Gastroesophageal sphincter (tissue), 4 donors: Measurements from ENCODE around the gene ITPKB. TPM values are rescaled to one million over a fixed set of nuclear protein-coding genes. Genes with fewer than 3 reads are reported as not detected.
"Not testable (repeated sequence)": the region's sequence is repeated elsewhere in the genome, so short reads cannot be mapped to it uniquely, and the experiment has no call there.

Experiments used
- ATAC-seq: fragments of 150-250 bp; one replicate; pipeline ENCODE4 v1.9.1; 2016; ENCODE audit warnings: mild to moderate bottlenecking, moderate library complexity
- H3K27ac ChIP-seq, 4 donors: fragments of 200-600 bp; sonication (generic) in 3 of 4; 1 replicate in 3 of 4; 2 replicates in 1 of 4; pipeline ENCODE4 v1.5.1; 2016 to 2019
- H3K27me3 ChIP-seq: fragments of 200-600 bp; sonication (generic); one replicate; pipeline ENCODE4 v1.5.1; 2019
- H3K36me3 ChIP-seq, 2 donors: fragments of 200-600 bp; sonication (generic); one replicate each; pipeline ENCODE4 v1.5.1; 2019; ENCODE audit warnings: control low read depth in 1 of 2
- H3K4me1 ChIP-seq, 3 donors: fragments of 200-600 bp; sonication (generic); 1 replicate in 2 of 3; 2 replicates in 1 of 3; pipeline ENCODE4 v1.5.1; 2016 to 2019; ENCODE audit warnings: control low read depth in 2 of 3
- H3K4me3 ChIP-seq, 2 donors: fragments of 200-600 bp; sonication (generic); one replicate each; pipeline ENCODE4 v1.5.1; 2019; ENCODE audit warnings: mild to moderate bottlenecking in 1 of 2, moderate library complexity in 1 of 2
- H3K9me3 ChIP-seq, 3 donors: fragments of 200-600 bp; sonication (generic); one replicate each; pipeline ENCODE4 v1.5.1; 2017 to 2019; ENCODE audit warnings: control low read depth in 2 of 3
- EP300 ChIP-seq: sonication (generic); formaldehyde crosslinking; IDR thresholded peaks from one replicate; pipeline ENCODE4 v1.6.1; 2017; ENCODE audit warnings: antibody characterized with exemption, mild to moderate bottlenecking
- POLR2A ChIP-seq, 2 donors: fragments of 450-650 bp; IDR thresholded peaks; one replicate each; pipeline ENCODE4 v1.6.1; 2017; ENCODE audit warnings: antibody characterized with exemption in 2 of 2, mild to moderate bottlenecking in 2 of 2, moderate library complexity in 1 of 2
- POLR2AphosphoS5 ChIP-seq: sonication (generic); formaldehyde crosslinking; IDR thresholded peaks from one replicate; pipeline ENCODE4 v1.6.1; 2017; ENCODE audit warnings: antibody characterized with exemption
- WGBS, 2 donors: methylation state at CpG; one replicate each; pipeline ENCODE4 v1.1.5; 2018; ENCODE audit warnings: low coverage in 1 of 2; 5-methylcytosine and 5-hydroxymethylcytosine counted together
- total RNA-seq, 4 donors: library from RNA; depleted of rRNA; stranded (reverse); fragments of >200 nt; gene quantifications; one replicate each; pipeline ENCODE4 v1.1.0, GENCODE V29; 2016
- TF ChIP-seq, protein P1 (sequence below), 4 experiments: fragments of 200-600 bp in 2 of 4; fragments of 450-650 bp in 2 of 4; sonication (generic) in 1 of 4; IDR thresholded peaks; one replicate each; pipeline ENCODE4 v1.5.1; 2017 to 2019; ENCODE audit warnings: antibody characterized with exemption in 4 of 4, mild to moderate bottlenecking in 2 of 4, moderate library complexity in 2 of 4

The ITPKB gene
- total RNA-seq, 4 donors from 2014 or later = 75.0 to 184 (median 94.2) TPM

DNA sequence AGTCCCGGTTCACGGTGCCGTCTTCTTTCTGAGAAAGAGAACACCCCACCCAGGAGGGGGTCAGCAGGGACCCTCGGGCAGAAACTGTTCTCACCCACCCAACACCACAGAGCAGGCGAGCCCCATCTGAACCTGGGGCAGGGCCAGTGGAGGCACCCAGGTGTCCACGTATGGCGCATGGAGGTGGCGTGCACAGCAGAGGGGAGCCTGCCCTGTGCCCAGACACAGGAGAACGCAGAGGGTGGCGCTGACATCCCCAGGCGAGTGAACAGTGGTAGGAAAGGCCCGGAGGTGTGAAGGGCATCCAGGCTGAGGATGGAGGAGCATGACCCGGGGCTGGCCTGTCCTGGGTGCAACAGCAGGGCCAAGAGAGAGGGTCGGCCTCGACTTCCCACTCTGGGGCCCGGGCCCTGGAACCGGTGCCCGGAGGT, 99.4 kb downstream of the ITPKB start:
- peaks cover 0 to 36% (median 13%) of the 10 kb centered on the region in 3 donors for H3K4me1 ChIP-seq
- peaks cover 0 to 88% of the 10 kb centered on the region in 2 donors for H3K36me3 ChIP-seq
- no peak overlapping the region for H3K4me3 ChIP-seq
- no peak for ATAC-seq
- no peaks in the 10 kb centered on the region for H3K27me3 ChIP-seq
- TF ChIP-seq EP300 = no peak
- TF ChIP-seq, protein P1, sequence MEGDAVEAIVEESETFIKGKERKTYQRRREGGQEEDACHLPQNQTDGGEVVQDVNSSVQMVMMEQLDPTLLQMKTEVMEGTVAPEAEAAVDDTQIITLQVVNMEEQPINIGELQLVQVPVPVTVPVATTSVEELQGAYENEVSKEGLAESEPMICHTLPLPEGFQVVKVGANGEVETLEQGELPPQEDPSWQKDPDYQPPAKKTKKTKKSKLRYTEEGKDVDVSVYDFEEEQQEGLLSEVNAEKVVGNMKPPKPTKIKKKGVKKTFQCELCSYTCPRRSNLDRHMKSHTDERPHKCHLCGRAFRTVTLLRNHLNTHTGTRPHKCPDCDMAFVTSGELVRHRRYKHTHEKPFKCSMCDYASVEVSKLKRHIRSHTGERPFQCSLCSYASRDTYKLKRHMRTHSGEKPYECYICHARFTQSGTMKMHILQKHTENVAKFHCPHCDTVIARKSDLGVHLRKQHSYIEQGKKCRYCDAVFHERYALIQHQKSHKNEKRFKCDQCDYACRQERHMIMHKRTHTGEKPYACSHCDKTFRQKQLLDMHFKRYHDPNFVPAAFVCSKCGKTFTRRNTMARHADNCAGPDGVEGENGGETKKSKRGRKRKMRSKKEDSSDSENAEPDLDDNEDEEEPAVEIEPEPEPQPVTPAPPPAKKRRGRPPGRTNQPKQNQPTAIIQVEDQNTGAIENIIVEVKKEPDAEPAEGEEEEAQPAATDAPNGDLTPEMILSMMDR (IDR thresholded peaks at IDR 0.05) = no peak
- no peak for TF ChIP-seq POLR2AphosphoS5
- TF ChIP-seq POLR2A (IDR thresholded peaks at IDR 0.05) = no peak
- H3K27ac ChIP-seq = peak overlapping the region in 2 of 4 donors; percentile 84 to 87
- no CpG with 5 or more reads among the region's 18 CpGs for WGBS, 2 donors
- H3K9me3 ChIP-seq = no peaks in the 10 kb centered on the region

- not testable (repeated sequence) for H3K9me3 ChIP-seq, H3K4me3 ChIP-seq, ATAC-seq, H3K27me3 ChIP-seq
- 93% methylated on average over 2 of the region's 8 CpGs; no CpG with 5 or more reads in 1 of the 2 donors for WGBS, 2 donors
- Histone ChIP-seq H3K4me1 (peaks cover 0 to 33% (median 17%) of the 10 kb centered on the region in 3 donors), H3K27ac (peak overlapping the region in 2 of 4 donors; percentile 84 to 87), H3K36me3 (peaks cover 0 to 88% of the 10 kb centered on the region in 2 donors)
Observed at GRCh38 chr1:226639206-226639605, 99.9 kb downstream of the ITPKB start.

GRCh38 chr1:226638608-226639007, 100.5 kb downstream of the ITPKB start:
- TF ChIP-seq, protein P1 (IDR thresholded peaks at IDR 0.05) = no peak
- Histone ChIP-seq H3K9me3 (no peaks in the 10 kb centered on the region), H3K4me1 (peaks cover under 1 to 33% (median 23%) of the 10 kb centered on the region in 3 donors), H3K27me3 (no peaks in the 10 kb centered on the region), H3K4me3 (no peak overlapping the region), H3K36me3 (peaks cover 0 to 88% of the 10 kb centered on the region in 2 donors), H3K27ac (peak overlapping the region in 2 of 4 donors; percentile 84 to 87)
- ATAC-seq = no peak
- WGBS, 2 donors = 40 to 63% methylated on average over 1 to 6 of the region's 16 CpGs

DNA sequence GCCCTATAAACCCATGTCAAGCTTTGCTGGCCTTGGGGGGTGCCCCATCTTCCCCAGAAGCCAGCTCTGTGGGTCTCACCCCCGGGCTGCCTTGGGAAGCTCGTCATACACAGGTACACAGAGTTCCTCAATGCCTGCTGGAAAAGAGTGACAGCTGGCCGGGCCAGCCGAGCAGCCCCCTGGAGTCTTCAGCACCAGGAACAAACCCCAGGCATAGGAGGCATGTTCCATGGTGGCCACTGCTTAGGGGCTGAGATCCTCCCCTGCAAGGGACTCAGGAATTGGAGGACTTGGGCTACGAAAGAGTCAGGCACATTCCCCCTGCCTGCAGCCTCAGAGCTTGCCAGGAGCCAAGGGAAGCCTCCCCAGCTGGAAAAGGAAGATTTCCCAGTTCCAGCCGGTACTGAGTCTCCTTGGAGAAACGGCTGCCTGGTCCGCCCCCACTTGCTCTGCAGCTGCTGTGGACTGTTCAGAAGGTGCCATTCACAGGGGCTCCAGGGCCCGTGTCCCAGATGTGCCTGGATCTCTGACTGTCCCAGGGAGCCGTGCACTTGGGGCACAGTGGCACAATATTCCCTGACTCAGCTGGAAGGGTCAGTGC, 101.0 kb downstream of the ITPKB start:
- Histone ChIP-seq H3K4me3 (no peak overlapping the region), H3K9me3 (no peaks in the 10 kb centered on the region), H3K36me3 (peaks cover 0 to 92% of the 10 kb centered on the region in 2 donors), H3K27ac (peak overlapping the region in 3 of 4 donors; percentile 10 to 87 (median 84)), H3K27me3 (no peaks in the 10 kb centered on the region), H3K4me1 (peaks cover 3 to 30% (median 28%) of the 10 kb centered on the region in 3 donors)
- TF ChIP-seq POLR2AphosphoS5 (no peak), POLR2A (IDR thresholded peaks at IDR 0.05) (no peak), EP300 (no peak)
- TF ChIP-seq, protein P1 (IDR thresholded peaks at IDR 0.05) = no peak
- 0% methylated on average over 1 of the region's 10 CpGs; no CpG with 5 or more reads in 1 of the 2 donors for WGBS, 2 donors
- peak; percentile 6 for ATAC-seq

DNA sequence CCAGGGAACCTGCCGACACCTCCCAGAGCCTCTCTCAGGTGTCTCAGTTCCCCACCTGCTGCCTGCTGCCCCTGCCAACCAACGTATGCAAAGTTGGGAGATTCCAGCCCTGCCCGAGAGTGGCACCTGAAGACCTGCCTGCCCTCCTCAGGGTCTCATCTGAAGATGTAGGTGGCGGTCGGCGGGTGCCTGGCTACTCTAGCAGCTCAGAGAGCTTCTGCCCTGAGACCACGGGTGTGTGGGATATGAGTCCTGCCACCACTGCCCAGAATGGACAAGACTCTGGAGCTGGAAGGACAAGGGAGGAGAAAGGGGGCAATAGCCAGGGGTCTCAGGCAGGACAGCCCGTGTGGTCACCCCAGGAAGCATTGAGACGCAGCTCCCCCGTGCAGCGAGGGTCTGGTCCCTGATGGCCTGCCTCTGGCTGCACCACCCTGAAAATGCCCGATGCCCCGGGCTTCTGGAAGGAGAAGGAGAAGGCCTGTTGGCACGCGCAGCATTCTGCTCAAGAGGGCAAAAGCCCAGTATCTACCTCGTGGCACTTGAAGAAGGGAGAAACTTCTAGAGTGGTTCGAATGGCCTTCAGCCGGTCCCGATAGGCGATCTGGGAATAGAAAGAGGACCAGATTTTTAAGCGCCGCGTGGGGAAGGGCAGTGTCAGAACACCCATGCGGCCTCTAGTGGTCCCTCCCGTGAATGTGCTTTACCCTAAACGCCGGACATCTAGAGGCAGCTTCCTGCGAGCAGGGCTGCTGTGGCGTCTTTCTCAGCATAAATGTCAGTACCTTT, 101.7 kb downstream of the ITPKB start:
- TF ChIP-seq, protein P1 (IDR thresholded peaks at IDR 0.05) = peak in 3 of 4 experiments; percentile 66 to 68 (median 66)
- no peak for TF ChIP-seq EP300
- Histone ChIP-seq H3K4me3 (no peak overlapping the region), H3K27ac (peak overlapping the region in 3 of 4 donors; percentile 3 to 87 (median 84)), H3K9me3 (no peaks in the 10 kb centered on the region), H3K4me1 (peaks cover 3 to 36% (median 23%) of the 10 kb centered on the region in 3 donors), H3K36me3 (peaks cover 0 to 92% of the 10 kb centered on the region in 2 donors), H3K27me3 (no peaks in the 10 kb centered on the region)
- ATAC-seq = peak; percentile 56
- WGBS, 2 donors = 29 to 53% methylated on average over 6 to 12 of the region's 29 CpGs
